ENCODE measurements around the gene CARD14. TPM values are rescaled to one million over a fixed set of nuclear protein-coding genes. Genes with fewer than 3 reads are reported as not detected.

The CARD14 gene
- total RNA-seq, 1 experiment from 2014 or later: 16.5 TPM

DNA sequence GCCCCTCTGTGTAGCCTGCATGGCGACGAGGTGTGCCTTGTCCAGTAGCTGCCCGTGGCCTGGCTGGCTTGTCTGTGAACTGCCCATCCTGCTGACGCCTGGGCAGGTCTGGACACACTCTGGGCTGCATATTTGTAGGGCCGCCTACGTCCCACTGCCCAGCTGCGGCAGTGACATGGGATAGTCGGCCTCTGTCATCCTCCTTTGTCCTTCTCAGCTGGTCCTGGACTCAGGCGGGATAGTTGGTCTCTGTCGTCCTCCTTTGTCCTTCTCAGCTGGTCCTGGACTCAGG is 14.5 kb downstream of the CARD14 start:
- no peaks in the 10 kb centered on the region for H4K20me1 ChIP-seq (ENCODE audit: insufficient read depth)
- no peak for TF ChIP-seq EZH2 (IDR thresholded peaks at IDR 0.05; ENCODE audit: low read depth)
- TF ChIP-seq, protein P1, sequence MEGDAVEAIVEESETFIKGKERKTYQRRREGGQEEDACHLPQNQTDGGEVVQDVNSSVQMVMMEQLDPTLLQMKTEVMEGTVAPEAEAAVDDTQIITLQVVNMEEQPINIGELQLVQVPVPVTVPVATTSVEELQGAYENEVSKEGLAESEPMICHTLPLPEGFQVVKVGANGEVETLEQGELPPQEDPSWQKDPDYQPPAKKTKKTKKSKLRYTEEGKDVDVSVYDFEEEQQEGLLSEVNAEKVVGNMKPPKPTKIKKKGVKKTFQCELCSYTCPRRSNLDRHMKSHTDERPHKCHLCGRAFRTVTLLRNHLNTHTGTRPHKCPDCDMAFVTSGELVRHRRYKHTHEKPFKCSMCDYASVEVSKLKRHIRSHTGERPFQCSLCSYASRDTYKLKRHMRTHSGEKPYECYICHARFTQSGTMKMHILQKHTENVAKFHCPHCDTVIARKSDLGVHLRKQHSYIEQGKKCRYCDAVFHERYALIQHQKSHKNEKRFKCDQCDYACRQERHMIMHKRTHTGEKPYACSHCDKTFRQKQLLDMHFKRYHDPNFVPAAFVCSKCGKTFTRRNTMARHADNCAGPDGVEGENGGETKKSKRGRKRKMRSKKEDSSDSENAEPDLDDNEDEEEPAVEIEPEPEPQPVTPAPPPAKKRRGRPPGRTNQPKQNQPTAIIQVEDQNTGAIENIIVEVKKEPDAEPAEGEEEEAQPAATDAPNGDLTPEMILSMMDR (conservative IDR thresholded peaks at IDR 0.05): no peak
- no peaks in the 10 kb centered on the region for H3K9me3 ChIP-seq (ENCODE audit: insufficient read depth, low read depth)
- H3K4me3 ChIP-seq: no peak overlapping the region
- no peaks in the 10 kb centered on the region for H3K79me2 ChIP-seq (ENCODE audit: low read depth)
- H3K36me3 ChIP-seq (ENCODE audit: low read depth): no peaks in the 10 kb centered on the region
- no peaks in the 10 kb centered on the region for H3K4me1 ChIP-seq (replicated peaks; ENCODE audit: insufficient read depth)
- H3K27ac ChIP-seq: no peak overlapping the region
- DNase-seq: no peak
- H3K4me2 ChIP-seq: no peak overlapping the region
- H3K27me3 ChIP-seq (ENCODE audit: insufficient read depth, low read depth): no peaks in the 10 kb centered on the region
- no peaks in the 10 kb centered on the region for H3K9me2 ChIP-seq (ENCODE audit: insufficient read depth)
- ChIA-PET POLR2A (ENCODE audit: unreplicated experiment) (interaction anchor here (0.6 to 0.7 kb wide), 3 partner anchors 20 to 37 kb away, joined by 4 to 7 read pairs (median 4); no protein-coding TSS in a partner anchor), CTCF (no interaction called here)
- H2AFZ ChIP-seq: no peak overlapping the region
- intact Hi-C loops (cut with micrococcal nuclease; ENCODE audit: unreplicated experiment): no loop called here
- H3F3A ChIP-seq (ENCODE audit: insufficient read depth, low read depth): no peaks in the 10 kb centered on the region
- BruUV-seq (replicated peaks): no TSS peak

DNA sequence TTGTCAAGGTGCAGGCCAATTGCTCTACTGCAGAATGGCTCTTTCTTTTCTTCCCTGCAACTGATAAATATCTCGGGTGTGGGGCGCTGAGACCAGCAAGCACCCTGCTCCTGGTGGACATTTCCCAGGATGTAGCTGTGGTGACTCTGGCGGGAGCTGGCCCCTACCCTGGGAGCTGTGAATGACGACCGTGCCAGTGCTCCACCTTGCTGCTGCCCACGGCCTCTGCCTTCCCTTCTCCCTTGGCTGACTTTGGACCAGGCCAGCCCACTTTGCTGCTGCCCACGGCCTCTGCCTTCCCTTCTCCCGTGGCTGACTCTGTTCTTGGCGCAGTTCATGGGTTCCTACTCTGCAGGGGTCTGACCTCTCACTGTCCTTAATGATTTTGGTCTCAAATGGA is 16.1 kb downstream of the CARD14 start:
- H3K9me2 ChIP-seq (ENCODE audit: insufficient read depth): no peaks in the 10 kb centered on the region
- no peaks in the 10 kb centered on the region for H3F3A ChIP-seq (ENCODE audit: insufficient read depth, low read depth)
- H2AFZ ChIP-seq: no peak overlapping the region
- no peaks in the 10 kb centered on the region for H3K36me3 ChIP-seq (ENCODE audit: low read depth)
- no peaks in the 10 kb centered on the region for H3K4me1 ChIP-seq (replicated peaks; ENCODE audit: insufficient read depth)
- no peak overlapping the region for H3K4me3 ChIP-seq
- H3K9me3 ChIP-seq (ENCODE audit: insufficient read depth, low read depth): no peaks in the 10 kb centered on the region
- DNase-seq: no peak
- H3K79me2 ChIP-seq (ENCODE audit: low read depth): no peaks in the 10 kb centered on the region
- H3K4me2 ChIP-seq: no peak overlapping the region
- H3K27me3 ChIP-seq (ENCODE audit: insufficient read depth, low read depth): no peaks in the 10 kb centered on the region
- TF ChIP-seq, protein P1 (conservative IDR thresholded peaks at IDR 0.05): no peak
- no peak for TF ChIP-seq EZH2 (IDR thresholded peaks at IDR 0.05; ENCODE audit: low read depth)
- no TSS peak for BruUV-seq (replicated peaks)
- no peak overlapping the region for H3K27ac ChIP-seq
- intact Hi-C loops (cut with micrococcal nuclease; ENCODE audit: unreplicated experiment): no loop called here
- no peaks in the 10 kb centered on the region for H4K20me1 ChIP-seq (ENCODE audit: insufficient read depth)
- POLR2A ChIA-PET (ENCODE audit: unreplicated experiment): no interaction called here
- CTCF ChIA-PET: interaction anchor here (0.7 kb wide), 1 partner anchor 1227 kb away, joined by 5 read pairs; no protein-coding TSS in a partner anchor

DNA sequence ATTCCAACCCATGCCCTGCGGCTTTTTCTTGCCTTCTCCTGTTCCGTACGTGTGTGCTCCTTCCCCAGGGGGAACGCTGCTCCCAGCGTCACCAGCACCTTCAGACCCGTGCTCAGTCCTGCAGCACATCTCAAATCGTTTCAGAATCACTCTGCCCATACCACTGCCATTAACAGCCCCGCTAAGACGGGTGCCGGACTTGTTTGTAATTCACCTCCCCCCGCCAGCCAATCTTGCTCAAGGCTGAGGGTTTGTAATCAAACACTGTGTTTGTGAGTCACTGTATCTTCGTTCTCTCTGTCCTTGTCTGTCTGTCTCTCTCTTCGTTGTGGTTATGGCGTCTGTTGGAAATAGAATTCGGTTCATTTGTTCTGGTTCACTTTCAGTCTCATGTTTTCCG is 17.3 kb downstream of the CARD14 start:
- Histone ChIP-seq H3K4me3 (no peak overlapping the region), H2AFZ (no peak overlapping the region), H3K79me2 (ENCODE audit: low read depth) (no peaks in the 10 kb centered on the region), H3K27me3 (ENCODE audit: insufficient read depth, low read depth) (no peaks in the 10 kb centered on the region), H4K20me1 (ENCODE audit: insufficient read depth) (no peaks in the 10 kb centered on the region), H3K4me1 (replicated peaks; ENCODE audit: insufficient read depth) (no peaks in the 10 kb centered on the region), H3K9me3 (ENCODE audit: insufficient read depth, low read depth) (no peaks in the 10 kb centered on the region), H3K4me2 (peak overlapping the region; percentile 34), H3K9me2 (ENCODE audit: insufficient read depth) (no peaks in the 10 kb centered on the region), H3K36me3 (ENCODE audit: low read depth) (no peaks in the 10 kb centered on the region), H3F3A (ENCODE audit: insufficient read depth, low read depth) (no peaks in the 10 kb centered on the region), H3K27ac (no peak overlapping the region)
- CTCF ChIA-PET: interaction anchor here (0.6 to 1.1 kb wide), 2 partner anchors 41 to 181 kb away, joined by 3 to 4 read pairs; no protein-coding TSS in a partner anchor
- POLR2A ChIA-PET (ENCODE audit: unreplicated experiment): interaction anchor here (0.6 kb wide), 2 partner anchors 12 to 1450 kb away, joined by 7 read pairs; no protein-coding TSS in a partner anchor
- no TSS peak for BruUV-seq (replicated peaks)
- DNase-seq: no peak
- TF ChIP-seq EZH2 (IDR thresholded peaks at IDR 0.05; ENCODE audit: low read depth): no peak
- TF ChIP-seq, protein P1 (conservative IDR thresholded peaks at IDR 0.05): no peak
- intact Hi-C loops (cut with micrococcal nuclease; ENCODE audit: unreplicated experiment): no loop called here

Measured in PC-9 (cell line).